NT2/D1 (cell line): ENCODE data around the gene SEC14L5.

ENCODE experiments used
- YY1 ChIP-seq: IDR thresholded peaks from 2 replicates; pipeline ENCODE4 v1.6.1; 2011; ENCODE audit not compliant: insufficient read length, insufficient read depth
- ZNF274 ChIP-seq: IDR thresholded peaks from 2 replicates; pipeline ENCODE4 v1.6.1; 2011; ENCODE audit warnings: mild to moderate bottlenecking, low read depth, low read length

DNA sequence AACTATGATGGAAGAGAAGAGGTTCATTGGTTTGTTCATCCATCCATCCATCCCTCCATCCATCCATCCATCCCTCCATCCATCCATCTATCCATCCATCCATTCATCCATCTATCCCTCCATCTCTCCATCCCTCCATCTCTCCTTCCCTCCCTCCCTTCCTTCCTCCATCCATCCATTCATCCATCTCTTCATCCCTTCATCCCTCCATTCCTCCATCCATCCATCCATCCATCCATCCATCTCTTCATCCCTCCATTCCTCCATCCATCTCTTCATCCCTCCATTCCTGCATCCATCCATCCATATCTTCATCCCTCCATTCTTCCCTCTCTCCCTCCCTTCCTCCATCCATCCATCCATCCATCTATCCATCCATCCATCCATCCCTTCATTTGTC lies 11.2 kb upstream of the SEC14L5 start:
- TF ChIP-seq ZNF274: no peak
- no peak for TF ChIP-seq YY1
